Hepatocyte (in vitro differentiated cells): ENCODE data around the gene EGR1.

ENCODE experiments used
- CTCF ChIP-seq: fragments of 200-600 bp; sonication (generic); IDR thresholded peaks from 2 replicates; pipeline ENCODE4 v1.5.1; 2016; ENCODE audit warnings: antibody characterized with exemption, mild to moderate bottlenecking; ENCODE audit not compliant: poor library complexity
- EZH2 ChIP-seq: fragments of 200-600 bp; sonication (generic); IDR thresholded peaks from 2 replicates; pipeline ENCODE4 v1.6.1; 2016; ENCODE audit warnings: antibody characterized with exemption, mild to moderate bottlenecking, borderline replicate concordance
- EZH2phosphoT487 ChIP-seq: fragments of 200-600 bp; sonication (generic); IDR thresholded peaks from one replicate; pipeline ENCODE4 v1.6.1; 2018; ENCODE audit warnings: antibody characterized with exemption, mild to moderate bottlenecking, low read depth, moderate library complexity; ENCODE audit not compliant: unreplicated experiment, severe bottlenecking

GRCh38 chr5:138468133-138468965 is 3.1 kb downstream of the EGR1 start:
- TF ChIP-seq CTCF: no peak
- TF ChIP-seq EZH2phosphoT487: no peak
- TF ChIP-seq EZH2: no peak
